ENCODE data around the gene PRR35.
"Not testable (repeated sequence)": the region's sequence is repeated elsewhere in the genome, so short reads cannot be mapped to it uniquely, and the experiment has no call there.

PRR35 gene

GRCh38 chr16:596736-597060, 36.5 kb downstream of the PRR35 start:
- H3K27ac Mint-ChIP-seq (ENCODE audit: low read depth): peak overlapping the region; percentile 83
- no peaks in the 10 kb centered on the region for H3K9me3 Mint-ChIP-seq
- peaks cover 10% of the 10 kb centered on the region for H3K36me3 Mint-ChIP-seq (ENCODE audit: insufficient read depth)
- ATAC-seq (replicated peaks; ENCODE audit: extremely low read depth, poor library complexity, severe bottlenecking) (no peak), DNase-seq (ENCODE audit: low spot score in 2 of 2) (no peak)
- no peaks in the 10 kb centered on the region for H3K27me3 Mint-ChIP-seq
- H3K4me3 Mint-ChIP-seq: no peak overlapping the region
- peaks cover 42% of the 10 kb centered on the region for H3K4me1 Mint-ChIP-seq

GRCh38 chr16:597655-598054, 37.5 kb downstream of the PRR35 start:
- ATAC-seq (replicated peaks; ENCODE audit: extremely low read depth, poor library complexity, severe bottlenecking); H3K27ac Mint-ChIP-seq (ENCODE audit: low read depth); H3K9me3 Mint-ChIP-seq: not testable (repeated sequence)

GRCh38 chr16:598823-599739, 38.9 kb downstream of the PRR35 start:
- Mint-ChIP-seq H3K4me1 (peaks cover 33% of the 10 kb centered on the region), H3K27me3 (no peaks in the 10 kb centered on the region), H3K4me3 (no peak overlapping the region), H3K27ac (ENCODE audit: low read depth) (no peak overlapping the region), H3K36me3 (ENCODE audit: insufficient read depth) (peaks cover 13% of the 10 kb centered on the region), H3K9me3 (no peaks in the 10 kb centered on the region)
- ATAC-seq (replicated peaks; ENCODE audit: extremely low read depth, poor library complexity, severe bottlenecking): no peak
- no peak for DNase-seq (ENCODE audit: low spot score in 2 of 2)

More at GRCh38 chr16:597655-598054, 37.5 kb downstream of the PRR35 start:
- Mint-ChIP-seq H3K36me3 (ENCODE audit: insufficient read depth) (peaks cover 15% of the 10 kb centered on the region), H3K4me1 (peaks cover 36% of the 10 kb centered on the region)
- not testable (repeated sequence) for H3K4me3 Mint-ChIP-seq; DNase-seq (ENCODE audit: low spot score in 2 of 2); H3K27me3 Mint-ChIP-seq

- peaks cover 21% of the 10 kb centered on the region for H3K4me1 Mint-ChIP-seq
- H3K4me3 Mint-ChIP-seq: no peak overlapping the region
- no peaks in the 10 kb centered on the region for H3K9me3 Mint-ChIP-seq
- H3K27ac Mint-ChIP-seq (ENCODE audit: low read depth): no peak overlapping the region
- DNase-seq (ENCODE audit: low spot score in 2 of 2): no peak
- no peaks in the 10 kb centered on the region for H3K27me3 Mint-ChIP-seq
- peaks cover 9% of the 10 kb centered on the region for H3K36me3 Mint-ChIP-seq (ENCODE audit: insufficient read depth)
- no peak for ATAC-seq (replicated peaks; ENCODE audit: extremely low read depth, poor library complexity, severe bottlenecking)
Observed at GRCh38 chr16:600781-601180, 40.6 kb downstream of the PRR35 start.

GRCh38 chr16:603933-604332, 43.7 kb downstream of the PRR35 start:
- Mint-ChIP-seq H3K4me1 (peaks cover 11% of the 10 kb centered on the region), H3K36me3 (ENCODE audit: insufficient read depth) (peaks cover 7% of the 10 kb centered on the region), H3K27ac (ENCODE audit: low read depth) (no peak overlapping the region), H3K27me3 (no peaks in the 10 kb centered on the region), H3K4me3 (no peak overlapping the region), H3K9me3 (no peaks in the 10 kb centered on the region)
- DNase-seq (ENCODE audit: low spot score in 2 of 2): no peak
- no peak for ATAC-seq (replicated peaks; ENCODE audit: extremely low read depth, poor library complexity, severe bottlenecking)

GRCh38 chr16:606656-607307, 46.6 kb downstream of the PRR35 start:
- peaks cover 29% of the 10 kb centered on the region for H3K4me1 Mint-ChIP-seq
- H3K27ac Mint-ChIP-seq (ENCODE audit: low read depth): no peak overlapping the region
- no peak for ATAC-seq (replicated peaks; ENCODE audit: extremely low read depth, poor library complexity, severe bottlenecking)
- no peak overlapping the region for H3K4me3 Mint-ChIP-seq
- peaks cover 3% of the 10 kb centered on the region for H3K36me3 Mint-ChIP-seq (ENCODE audit: insufficient read depth)
- H3K9me3 Mint-ChIP-seq: no peaks in the 10 kb centered on the region
- DNase-seq (ENCODE audit: low spot score in 2 of 2): no peak
- H3K27me3 Mint-ChIP-seq: no peaks in the 10 kb centered on the region

- DNase-seq (ENCODE audit: low spot score in 2 of 2) (no peak), ATAC-seq (replicated peaks; ENCODE audit: extremely low read depth, poor library complexity, severe bottlenecking) (no peak)
- no peaks in the 10 kb centered on the region for H3K9me3 Mint-ChIP-seq
- no peak overlapping the region for H3K4me3 Mint-ChIP-seq
- H3K36me3 Mint-ChIP-seq (ENCODE audit: insufficient read depth): no peaks in the 10 kb centered on the region
- no peaks in the 10 kb centered on the region for H3K27me3 Mint-ChIP-seq
- H3K4me1 Mint-ChIP-seq: peaks cover 27% of the 10 kb centered on the region
- H3K27ac Mint-ChIP-seq (ENCODE audit: low read depth): no peak overlapping the region
Observed at GRCh38 chr16:608019-608418, 47.8 kb downstream of the PRR35 start.

GRCh38 chr16:609316-609715, 49.1 kb downstream of the PRR35 start:
- no peak for DNase-seq (ENCODE audit: low spot score in 2 of 2)
- H3K36me3 Mint-ChIP-seq (ENCODE audit: insufficient read depth): no peaks in the 10 kb centered on the region
- peaks cover 21% of the 10 kb centered on the region for H3K4me1 Mint-ChIP-seq
- H3K27ac Mint-ChIP-seq (ENCODE audit: low read depth): peak overlapping the region; percentile 38
- no peaks in the 10 kb centered on the region for H3K27me3 Mint-ChIP-seq
- H3K9me3 Mint-ChIP-seq: no peaks in the 10 kb centered on the region
- H3K4me3 Mint-ChIP-seq: no peak overlapping the region
- no peak for ATAC-seq (replicated peaks; ENCODE audit: extremely low read depth, poor library complexity, severe bottlenecking)

- H3K27ac Mint-ChIP-seq (ENCODE audit: low read depth): no peak overlapping the region
- H3K4me1 Mint-ChIP-seq: peaks cover 25% of the 10 kb centered on the region
- H3K9me3 Mint-ChIP-seq: no peaks in the 10 kb centered on the region
- H3K36me3 Mint-ChIP-seq (ENCODE audit: insufficient read depth): no peaks in the 10 kb centered on the region
- ATAC-seq (replicated peaks; ENCODE audit: extremely low read depth, poor library complexity, severe bottlenecking) (no peak), DNase-seq (ENCODE audit: low spot score in 2 of 2) (no peak)
- no peak overlapping the region for H3K4me3 Mint-ChIP-seq
- H3K27me3 Mint-ChIP-seq: no peaks in the 10 kb centered on the region
Observed at GRCh38 chr16:609984-610383, 49.8 kb downstream of the PRR35 start.

GRCh38 chr16:610513-611381, 50.6 kb downstream of the PRR35 start:
- ATAC-seq (replicated peaks; ENCODE audit: extremely low read depth, poor library complexity, severe bottlenecking): peak; percentile 40
- no peak overlapping the region for H3K4me3 Mint-ChIP-seq
- DNase-seq (ENCODE audit: low spot score in 2 of 2): peak in 1 of 2 donors; percentile 48
- no peak overlapping the region for H3K27ac Mint-ChIP-seq (ENCODE audit: low read depth)
- no peaks in the 10 kb centered on the region for H3K27me3 Mint-ChIP-seq
- H3K4me1 Mint-ChIP-seq: peaks cover 26% of the 10 kb centered on the region
- no peaks in the 10 kb centered on the region for H3K9me3 Mint-ChIP-seq
- no peaks in the 10 kb centered on the region for H3K36me3 Mint-ChIP-seq (ENCODE audit: insufficient read depth)

GRCh38 chr16:615122-615521, 54.9 kb downstream of the PRR35 start:
- H3K27ac Mint-ChIP-seq (ENCODE audit: low read depth): no peak overlapping the region
- no peaks in the 10 kb centered on the region for H3K36me3 Mint-ChIP-seq (ENCODE audit: insufficient read depth)
- peaks cover 12% of the 10 kb centered on the region for H3K4me1 Mint-ChIP-seq
- ATAC-seq (replicated peaks; ENCODE audit: extremely low read depth, poor library complexity, severe bottlenecking): no peak
- H3K9me3 Mint-ChIP-seq: no peaks in the 10 kb centered on the region
- H3K27me3 Mint-ChIP-seq: no peaks in the 10 kb centered on the region
- no peak for DNase-seq (ENCODE audit: low spot score in 2 of 2)
- H3K4me3 Mint-ChIP-seq: no peak overlapping the region
